HG03460 (cell line): ENCODE measurements around the gene REPS1.
A peak's percentile ranks its signal among the peaks of the same experiment; 100 is the strongest.

Source experiments
- ATAC-seq: cut with Tn5 transposase; IDR thresholded peaks from one replicate; pipeline ENCODE4 v1.9.1; 2021; ENCODE audit not compliant: unreplicated experiment

Gene REPS1

DNA sequence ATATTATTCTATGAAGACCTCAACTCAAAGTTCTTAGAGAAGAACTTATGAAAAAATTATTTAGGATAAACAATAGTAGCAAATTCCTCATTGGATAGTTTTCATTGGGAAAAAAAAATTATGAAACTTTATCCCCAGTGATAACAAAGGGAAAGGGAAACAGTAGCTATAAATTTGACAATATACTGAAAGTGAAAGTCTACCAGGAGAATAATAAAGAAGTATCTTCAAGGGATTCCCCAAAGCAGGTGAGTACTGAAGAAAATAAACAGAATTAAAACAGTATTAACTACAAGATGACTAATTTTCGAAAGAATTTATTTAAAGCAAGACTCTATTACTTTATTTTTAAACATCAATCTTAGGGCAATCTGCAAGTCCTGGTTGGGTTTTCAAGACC lies 56.4 kb downstream of the REPS1 start:
- no peak for ATAC-seq

DNA sequence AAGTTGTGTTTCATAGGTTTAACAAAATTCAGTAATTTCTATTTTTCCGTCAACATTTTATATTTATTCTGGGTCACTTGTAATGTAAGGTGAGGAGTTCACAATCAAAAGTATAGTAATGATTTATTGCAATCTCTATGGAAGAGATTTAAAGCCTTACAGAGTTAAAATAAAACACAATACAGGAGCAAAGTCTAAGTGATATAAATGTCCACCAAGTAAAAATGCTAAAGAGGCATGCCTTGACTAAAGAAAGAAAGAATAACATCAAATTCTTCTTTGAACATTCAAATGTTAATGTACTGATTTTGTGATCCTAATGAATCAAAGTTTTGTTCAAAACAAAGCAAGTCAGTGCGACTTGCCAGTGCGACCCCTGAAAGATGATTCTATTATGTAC lies 61.5 kb downstream of the REPS1 start:
- no peak for ATAC-seq

DNA sequence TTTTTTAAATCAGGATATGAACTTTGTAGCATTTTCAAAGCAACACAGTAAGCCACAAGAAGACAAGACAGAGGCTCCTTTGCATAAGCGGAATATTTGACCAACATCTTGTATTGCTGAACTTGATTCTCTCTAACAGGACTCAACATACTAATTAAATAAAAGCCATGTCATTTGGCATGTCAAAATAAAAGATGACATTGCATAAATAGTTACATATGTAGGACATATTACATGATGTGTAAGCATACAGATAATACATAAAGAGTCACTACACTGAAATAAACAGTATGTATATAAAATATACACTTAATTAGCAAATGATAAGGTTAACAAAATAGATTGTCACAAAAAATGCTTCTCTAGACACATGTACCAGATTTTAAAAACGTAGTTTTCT lies 62.2 kb downstream of the REPS1 start:
- no peak for ATAC-seq

DNA sequence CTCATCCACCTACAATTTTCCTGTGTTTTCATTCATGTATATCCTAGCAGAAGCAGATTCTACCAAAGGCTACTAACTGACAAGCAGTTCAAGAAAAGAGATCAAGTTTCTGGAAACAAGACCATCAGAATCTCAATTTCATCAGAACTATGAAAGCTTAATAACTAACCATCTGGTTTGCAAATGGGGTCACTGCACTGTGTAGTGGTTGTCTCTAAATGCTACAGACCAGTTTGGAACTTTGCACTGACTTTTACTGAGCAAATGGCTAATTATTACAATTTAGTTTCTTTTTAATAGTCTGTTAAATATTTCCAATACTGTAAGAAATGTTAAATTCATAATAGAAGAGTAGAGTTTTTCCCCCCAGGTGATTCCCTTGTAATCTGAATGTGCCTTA lies 64.5 kb downstream of the REPS1 start:
- peak; percentile 82 for ATAC-seq

DNA sequence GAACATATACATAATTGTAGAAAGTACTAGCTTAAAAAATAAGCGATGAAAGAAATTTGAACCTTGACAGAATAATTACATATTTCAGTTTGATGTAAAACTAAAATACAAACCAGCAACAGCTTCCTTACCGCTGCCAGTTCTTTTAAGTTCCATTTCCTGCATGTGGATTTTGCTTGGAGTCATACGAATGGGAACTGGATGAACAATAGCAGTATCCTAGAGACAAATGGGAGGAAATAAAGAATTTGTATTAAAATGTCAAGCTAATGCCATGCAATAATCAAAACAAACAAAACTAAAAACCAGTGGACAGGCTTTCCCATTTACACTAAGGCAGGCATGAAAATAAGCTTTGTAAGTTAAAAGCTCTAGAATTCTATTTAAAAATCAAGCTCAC lies 67.1 kb downstream of the REPS1 start:
- no peak for ATAC-seq

DNA sequence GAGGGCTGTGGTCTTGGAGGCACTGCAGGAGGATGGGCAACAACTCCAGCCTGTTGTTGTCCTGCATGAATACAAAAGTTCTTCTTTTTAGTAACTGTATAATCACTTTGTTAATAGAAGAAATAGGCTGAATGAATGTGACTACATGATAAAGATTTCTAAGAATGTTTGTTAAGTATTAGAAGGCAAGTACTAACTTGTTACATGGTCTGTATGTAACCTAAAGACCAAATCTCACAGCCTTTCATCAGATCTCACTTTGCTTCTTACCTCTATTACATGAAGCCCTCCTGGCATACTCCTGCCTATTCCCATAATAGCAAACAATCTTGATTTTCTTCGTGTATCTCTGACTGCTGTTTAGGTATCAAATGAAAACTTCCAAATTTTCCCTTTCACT lies 73.4 kb downstream of the REPS1 start:
- ATAC-seq = no peak

DNA sequence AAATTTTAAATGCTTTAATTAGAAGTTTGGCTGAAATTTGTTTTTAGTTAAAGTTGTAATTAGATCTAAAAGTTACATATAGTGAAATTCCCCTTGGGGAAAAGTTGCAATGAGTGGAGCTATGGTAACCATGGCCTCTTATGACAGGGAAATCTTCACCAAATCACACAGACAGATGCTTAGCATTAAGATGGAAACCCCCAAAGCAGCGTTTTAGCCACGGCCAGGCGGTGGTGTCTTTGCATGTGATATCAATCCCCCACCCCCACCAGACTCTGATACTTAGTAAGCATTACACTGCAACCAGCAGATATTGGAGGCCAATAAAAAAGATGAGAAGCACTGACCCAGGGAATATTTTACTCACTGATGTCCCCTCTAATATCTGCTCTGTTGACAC lies 75.7 kb downstream of the REPS1 start:
- ATAC-seq = no peak

DNA sequence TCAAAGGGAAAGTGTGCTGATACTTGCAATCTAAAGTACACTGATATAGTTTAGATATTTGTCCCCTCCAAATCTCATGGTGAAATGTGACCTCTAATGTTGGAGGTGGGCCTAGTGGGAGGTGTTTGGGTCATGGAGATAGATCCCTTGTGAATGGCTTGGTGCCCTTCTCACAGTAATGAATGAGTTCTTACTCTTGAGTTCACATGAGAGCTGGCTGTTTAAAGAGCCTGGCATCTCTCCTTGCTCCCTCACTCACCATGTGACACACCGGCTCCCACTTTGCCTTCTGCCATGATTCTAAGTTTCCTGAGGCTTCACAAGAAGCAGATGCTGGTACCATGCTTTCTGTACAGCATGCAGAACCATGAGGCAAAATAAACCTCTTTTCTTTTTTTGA lies 78.1 kb downstream of the REPS1 start:
- ATAC-seq = no peak

DNA sequence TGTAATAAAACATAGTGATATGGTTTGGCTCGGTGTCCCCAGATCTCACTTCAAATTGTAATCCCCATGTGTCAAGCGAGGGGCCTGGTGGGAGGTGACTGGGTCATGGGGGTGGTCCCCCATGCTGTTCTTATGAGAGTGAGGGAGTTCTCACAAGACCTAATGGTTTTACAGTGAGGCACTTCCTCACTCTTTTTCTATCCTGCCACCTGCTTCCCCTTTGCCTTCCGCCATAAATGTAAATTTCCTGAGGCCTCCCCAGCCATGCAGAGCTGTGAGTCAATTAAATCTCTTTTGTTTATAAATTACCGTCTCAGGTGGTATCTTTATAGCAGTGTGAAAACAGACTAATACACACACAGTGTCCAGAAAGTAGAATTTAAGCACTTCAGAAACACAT lies 78.5 kb downstream of the REPS1 start:
- no peak for ATAC-seq

DNA sequence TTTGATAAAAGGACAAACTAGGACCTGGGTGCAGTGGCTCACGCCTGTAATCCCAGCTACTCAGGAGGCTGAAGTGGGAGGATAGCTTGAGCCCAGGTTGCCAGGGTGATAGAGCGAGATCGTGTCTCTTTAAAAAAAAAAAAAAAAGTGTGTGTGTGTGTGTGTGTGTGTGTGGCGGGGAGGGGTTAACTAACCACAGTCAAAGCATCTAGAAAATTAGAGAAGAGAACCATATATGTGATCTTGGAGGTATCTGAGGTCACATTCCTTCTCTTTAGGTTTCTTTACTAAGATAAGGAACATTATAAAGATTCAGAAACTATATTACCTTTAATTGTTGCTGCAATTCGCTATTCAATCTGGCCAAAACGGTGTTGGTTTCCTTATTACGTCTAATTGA lies 80.9 kb downstream of the REPS1 start:
- no peak for ATAC-seq

DNA sequence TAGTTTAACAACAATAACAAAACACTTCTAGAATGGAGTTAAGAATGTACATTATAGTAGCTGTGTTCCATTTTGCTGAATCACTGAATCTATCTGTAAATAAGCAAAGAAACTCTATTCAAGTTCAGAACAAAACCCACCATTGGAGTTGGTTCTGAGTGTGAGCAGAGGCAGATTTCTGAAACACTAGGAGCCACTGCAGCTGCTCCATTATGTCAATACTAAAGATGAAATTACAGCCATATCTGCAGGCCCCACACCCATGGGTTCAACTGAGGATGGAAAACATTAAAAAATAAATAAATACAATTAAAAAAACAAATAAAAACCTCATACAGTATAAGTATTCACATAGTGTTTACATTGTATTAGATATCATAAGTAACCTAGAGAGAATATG lies 91.0 kb downstream of the REPS1 start:
- no peak for ATAC-seq

DNA sequence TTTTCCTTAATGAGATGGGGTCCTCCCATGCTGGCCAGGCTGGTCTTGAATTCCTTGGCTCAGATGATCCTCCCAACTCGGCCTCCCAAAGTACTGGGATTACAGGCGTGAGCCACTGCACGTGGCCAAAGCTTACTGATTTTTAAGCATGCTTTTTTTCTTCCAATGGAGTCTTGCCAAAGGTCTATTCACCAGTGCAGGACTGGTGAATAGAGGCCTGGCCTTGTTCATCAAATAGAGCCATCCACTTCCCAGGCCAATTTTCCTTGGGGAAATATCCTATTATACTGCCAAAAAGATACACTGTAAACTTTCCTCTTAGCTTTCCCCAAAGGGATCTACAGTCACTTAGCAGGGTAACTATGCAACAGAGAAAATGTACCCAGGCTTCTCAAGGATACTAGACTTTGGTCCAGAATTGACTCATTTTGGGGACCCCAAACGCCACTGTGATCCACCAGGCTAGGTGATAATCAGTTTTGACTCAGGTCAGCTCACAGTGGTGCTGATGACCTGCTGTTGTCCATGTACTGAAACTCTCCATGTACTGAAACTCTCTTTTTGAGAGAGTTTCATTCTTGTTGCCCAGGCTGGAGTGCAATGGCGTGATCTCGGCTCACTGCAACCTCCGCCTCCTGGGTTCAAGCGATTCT lies 91.8 kb downstream of the REPS1 start:
- ATAC-seq = no peak

DNA sequence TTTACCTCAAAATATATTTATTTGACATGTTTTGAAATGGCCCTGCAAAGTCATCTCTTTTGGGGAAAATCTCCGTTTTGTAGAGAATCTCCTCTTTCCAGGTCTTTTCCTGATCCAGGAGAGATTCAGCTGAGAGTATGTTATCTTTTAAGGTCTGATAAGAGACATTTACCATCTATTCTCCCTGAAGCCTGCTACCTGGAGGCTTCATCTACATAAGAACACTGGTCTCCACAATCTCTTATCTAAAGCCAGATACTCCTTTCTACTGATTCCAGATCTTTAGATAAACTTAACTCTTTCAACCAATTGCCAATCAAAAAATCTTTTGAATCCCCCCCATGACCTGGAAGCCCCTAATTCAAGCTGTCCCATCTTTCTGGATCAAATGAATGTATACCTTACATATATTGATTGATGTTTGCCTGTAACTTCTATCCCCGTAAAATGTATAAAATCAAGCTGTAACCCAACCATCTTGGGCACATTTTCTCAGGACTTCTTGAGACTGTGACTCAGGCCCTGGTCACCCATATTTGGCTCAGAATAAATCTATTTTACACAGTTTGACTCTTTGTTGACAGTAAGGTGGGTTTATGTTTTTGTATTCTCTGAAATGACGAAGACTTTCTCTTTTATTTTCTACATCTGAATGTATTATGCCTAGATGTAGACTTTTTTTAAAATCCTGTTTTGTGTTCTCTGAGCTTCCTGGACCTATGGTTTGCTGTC lies 96.6 kb downstream of the REPS1 start:
- ATAC-seq = no peak

DNA sequence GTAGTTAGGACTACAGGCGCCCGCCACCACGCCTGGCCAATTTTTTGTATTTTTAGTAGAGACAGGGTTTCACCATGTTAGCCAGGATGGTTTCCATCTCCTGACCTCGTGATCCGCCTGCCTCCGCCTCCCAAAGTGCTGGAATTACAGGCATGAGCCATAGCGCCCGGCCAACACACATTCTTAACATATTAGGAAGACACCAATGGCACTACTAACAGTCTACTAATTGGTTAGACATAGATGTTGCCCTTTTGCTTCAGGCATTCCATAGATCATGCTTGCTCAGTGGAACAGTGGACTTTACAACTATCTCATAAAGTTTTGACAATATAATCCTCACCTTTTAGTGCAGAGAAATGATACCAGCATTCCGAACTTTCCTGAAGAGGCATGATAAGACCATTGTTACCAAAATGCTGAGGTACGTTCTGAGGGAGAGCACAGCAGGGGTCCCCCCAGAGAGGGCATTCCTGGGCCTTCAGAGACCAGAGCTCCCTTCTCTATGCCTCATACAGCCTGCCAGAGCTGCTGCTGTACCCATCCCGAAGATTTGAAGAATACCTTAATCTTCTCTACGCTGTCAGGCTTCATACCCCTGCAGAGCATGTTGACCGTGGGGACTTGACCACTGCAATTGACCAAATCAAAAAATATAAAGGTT lies 102.8 kb downstream of the REPS1 start:
- ATAC-seq = no peak

DNA sequence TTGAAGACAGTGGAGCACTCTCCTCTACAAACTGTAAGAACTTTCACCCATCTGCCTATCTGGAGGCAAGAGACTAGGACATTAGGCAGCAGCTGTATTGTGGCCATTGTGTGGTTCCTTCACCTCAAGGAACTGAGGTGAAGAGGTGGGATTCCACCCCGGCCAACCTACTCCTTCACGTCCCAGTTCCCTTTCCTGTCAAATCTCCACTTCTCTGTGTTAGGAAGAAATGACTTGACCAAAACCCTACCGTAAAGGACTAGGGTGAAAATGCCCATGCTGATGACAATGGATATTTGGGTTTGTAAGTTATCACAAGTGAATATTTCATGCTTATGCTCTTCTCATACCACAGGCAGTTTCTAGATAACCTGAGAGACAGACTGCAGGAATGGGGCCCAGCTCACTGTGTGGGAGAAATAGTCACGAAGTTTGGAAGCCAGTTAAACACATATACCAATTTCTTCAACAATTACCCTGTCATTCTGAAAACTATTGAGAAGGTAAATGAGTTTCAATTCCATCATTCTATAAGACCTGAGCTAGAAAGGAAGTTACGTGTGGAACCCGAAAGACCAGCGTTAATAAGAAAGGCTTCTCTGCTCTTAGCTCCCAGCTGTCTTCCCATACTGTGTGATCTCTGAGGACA lies 105.6 kb downstream of the REPS1 start:
- ATAC-seq = peak; percentile 60

DNA sequence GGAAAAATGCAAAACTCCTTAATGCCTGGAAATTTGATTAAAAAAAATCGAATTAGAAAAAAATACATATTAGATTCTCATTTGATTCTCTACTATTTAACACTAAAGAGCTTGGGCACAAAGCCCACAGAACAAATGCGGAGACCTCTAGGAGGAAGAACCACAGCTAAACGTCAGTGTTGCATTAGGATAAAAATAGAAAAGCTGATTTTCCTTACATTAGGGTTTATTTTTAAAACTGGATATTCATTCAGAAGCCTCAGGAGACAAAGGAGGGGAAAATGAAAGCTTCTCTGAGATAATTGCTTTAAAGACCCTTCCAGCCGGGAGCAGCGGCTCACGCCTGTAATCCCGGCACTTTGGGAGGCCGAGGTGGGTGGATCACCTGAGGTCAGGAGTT lies 114.9 kb downstream of the REPS1 start:
- no peak for ATAC-seq

DNA sequence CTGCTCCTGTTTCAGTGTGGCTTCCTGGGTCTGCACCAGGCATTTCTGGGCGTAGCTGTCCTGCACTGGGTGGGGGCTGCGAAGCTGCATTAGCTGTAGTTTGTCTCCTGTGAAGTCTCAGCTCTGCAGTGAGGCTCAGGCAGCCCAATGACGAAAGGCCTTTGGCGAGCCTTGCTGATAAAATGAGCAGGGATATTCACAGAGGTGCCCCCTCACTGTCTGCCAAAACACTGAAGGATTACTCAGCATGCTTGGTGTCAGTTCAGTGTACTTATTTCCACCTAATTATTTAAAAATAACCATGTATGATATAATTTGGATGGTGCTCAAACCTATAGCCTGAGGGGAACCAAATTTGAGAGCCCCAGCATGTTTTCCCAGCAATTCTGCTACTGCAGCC lies 118.7 kb downstream of the REPS1 start:
- ATAC-seq = no peak

DNA sequence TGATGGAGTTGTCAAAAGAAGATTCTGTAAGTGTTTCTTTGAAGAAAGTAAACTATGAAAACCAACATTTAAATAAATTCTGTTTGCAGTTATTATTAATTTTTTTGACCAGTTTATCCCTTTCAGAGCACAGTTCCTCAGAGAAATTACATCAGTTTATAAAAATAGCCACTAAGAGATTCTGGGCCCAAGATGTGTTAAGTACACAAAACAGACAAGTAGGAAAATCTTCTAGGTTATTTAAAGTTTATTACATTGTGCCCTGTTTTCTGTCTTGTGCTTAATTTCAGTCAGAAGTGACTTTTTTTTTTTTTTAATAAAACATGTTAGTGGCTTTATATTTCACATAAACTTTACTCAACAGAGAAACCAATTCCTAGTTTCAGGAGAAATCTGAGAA lies 119.9 kb downstream of the REPS1 start:
- ATAC-seq = no peak

DNA sequence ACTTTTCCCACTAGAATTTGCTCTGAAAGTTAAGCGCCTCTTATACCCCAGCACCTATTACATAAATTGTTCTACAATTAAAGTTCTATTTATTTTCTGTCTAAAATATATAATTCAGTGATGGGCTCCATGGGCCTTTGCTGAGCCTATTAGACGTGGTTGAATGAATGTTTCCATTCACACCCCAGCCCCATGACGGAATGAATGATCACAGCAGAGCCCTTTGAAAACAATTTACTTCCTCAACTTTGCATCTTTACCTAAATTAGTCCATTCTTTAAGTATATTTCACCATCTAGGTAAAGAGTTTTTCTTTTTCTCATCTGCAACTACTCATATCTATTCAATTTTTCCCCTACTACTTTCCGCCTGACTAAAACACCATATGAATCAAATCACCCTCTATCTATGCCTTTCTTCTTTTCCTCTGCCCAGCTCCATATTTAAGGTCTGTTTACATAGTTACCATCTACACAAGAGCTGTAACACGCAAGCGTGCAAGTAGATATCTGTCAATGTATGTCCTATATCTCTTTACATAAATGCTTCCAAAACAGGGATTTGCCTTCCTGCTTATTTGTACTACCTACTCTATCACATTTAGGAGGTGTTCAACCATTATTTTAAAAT lies 122.5 kb downstream of the REPS1 start:
- ATAC-seq = no peak

DNA sequence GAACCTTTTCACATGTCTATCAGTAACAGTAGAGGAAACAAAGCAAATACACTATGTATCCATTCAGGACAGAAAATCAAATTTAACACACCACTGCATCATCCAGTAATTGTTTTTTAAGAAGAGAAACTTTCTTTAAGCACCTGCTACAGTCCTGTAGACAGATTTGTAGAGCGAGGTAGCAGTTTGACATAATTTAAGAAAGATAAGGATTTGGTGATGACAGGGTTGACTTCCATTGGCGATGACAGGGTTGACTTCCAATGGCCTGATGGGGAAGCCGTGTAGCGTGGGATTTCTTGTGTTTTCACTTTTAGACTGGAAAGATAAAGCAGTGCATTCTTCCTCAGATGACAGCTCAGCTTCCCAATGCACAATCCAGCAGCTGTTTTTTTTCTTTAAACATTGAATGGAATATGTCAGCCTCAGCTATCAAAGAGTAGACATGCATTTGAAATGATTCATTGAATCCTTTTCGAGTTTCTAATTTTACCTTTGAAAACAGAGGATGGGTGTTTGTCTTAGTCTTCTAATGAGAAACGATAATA lies 123.6 kb downstream of the REPS1 start:
- no peak for ATAC-seq

DNA sequence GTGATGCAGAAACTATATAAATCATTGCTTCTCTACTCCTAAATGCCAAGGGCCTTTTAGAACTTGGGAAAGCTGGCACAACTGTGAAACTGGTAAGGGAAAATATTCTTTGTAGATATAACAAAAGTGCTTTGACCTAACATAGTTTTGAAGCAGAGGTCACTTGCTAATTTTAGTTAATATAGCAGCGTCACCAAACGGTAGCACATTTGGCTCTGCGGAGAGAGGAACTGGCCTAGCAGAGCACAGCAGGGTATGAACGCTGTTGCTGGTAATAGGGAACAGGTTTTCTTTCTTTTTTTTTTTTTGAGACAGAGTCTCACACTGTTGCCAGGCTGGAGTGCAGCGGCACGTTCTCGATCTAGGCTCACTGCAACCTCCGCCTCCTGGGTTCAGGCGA lies 124.7 kb downstream of the REPS1 start:
- ATAC-seq = no peak
